ENCODE data around the gene TRIM59.

TRIM59 gene

GRCh38 chr3:160435747-160436146 is 13.8 kb downstream of the TRIM59 start:
- no peak overlapping the region for H3K27ac ChIP-seq (ENCODE audit: low read length)
- H3K9ac ChIP-seq (ENCODE audit: low read depth, low read length), result no peak overlapping the region
- H3K27me3 ChIP-seq (ENCODE audit: insufficient read depth, low read length), result no peaks in the 10 kb centered on the region
- H3K9me3 ChIP-seq (ENCODE audit: insufficient read depth, low read depth, low read length), result no peaks in the 10 kb centered on the region
- H3K4me1 ChIP-seq (ENCODE audit: insufficient read depth, low read length), result peaks cover 4% of the 10 kb centered on the region; the same call in 1 of the 2 replicates
- peaks cover 84% of the 10 kb centered on the region for H3K36me3 ChIP-seq (ENCODE audit: insufficient read depth, low read depth, low read length)
- H3K4me3 ChIP-seq (ENCODE audit: low read length), result no peak overlapping the region

GRCh38 chr3:160435095-160435494 is 14.5 kb downstream of the TRIM59 start:
- Histone ChIP-seq H3K4me3 (ENCODE audit: low read length) (no peak overlapping the region), H3K36me3 (ENCODE audit: insufficient read depth, low read depth, low read length) (peaks cover 91% of the 10 kb centered on the region), H3K4me1 (ENCODE audit: insufficient read depth, low read length) (no peaks in the 10 kb centered on the region), H3K27me3 (ENCODE audit: insufficient read depth, low read length) (no peaks in the 10 kb centered on the region), H3K9me3 (ENCODE audit: insufficient read depth, low read depth, low read length) (no peaks in the 10 kb centered on the region), H3K9ac (ENCODE audit: low read depth, low read length) (no peak overlapping the region), H3K27ac (ENCODE audit: low read length) (no peak overlapping the region)

GRCh38 chr3:160434071-160434470 is 15.5 kb downstream of the TRIM59 start:
- peaks cover 94% of the 10 kb centered on the region for H3K36me3 ChIP-seq (ENCODE audit: insufficient read depth, low read depth, low read length)
- no peak overlapping the region for H3K4me3 ChIP-seq (ENCODE audit: low read length)
- H3K9ac ChIP-seq (ENCODE audit: low read depth, low read length), result no peak overlapping the region
- no peaks in the 10 kb centered on the region for H3K4me1 ChIP-seq (ENCODE audit: insufficient read depth, low read length)
- H3K9me3 ChIP-seq (ENCODE audit: insufficient read depth, low read depth, low read length), result no peaks in the 10 kb centered on the region
- no peak overlapping the region for H3K27ac ChIP-seq (ENCODE audit: low read length)
- no peaks in the 10 kb centered on the region for H3K27me3 ChIP-seq (ENCODE audit: insufficient read depth, low read length)

GRCh38 chr3:160427832-160428424 is 21.7 kb downstream of the TRIM59 start:
- Histone ChIP-seq H3K27me3 (ENCODE audit: insufficient read depth, low read length) (no peaks in the 10 kb centered on the region), H3K9ac (ENCODE audit: low read depth, low read length) (no peak overlapping the region), H3K4me3 (ENCODE audit: low read length) (no peak overlapping the region), H3K4me1 (ENCODE audit: insufficient read depth, low read length) (no peaks in the 10 kb centered on the region), H3K27ac (ENCODE audit: low read length) (no peak overlapping the region), H3K36me3 (ENCODE audit: insufficient read depth, low read depth, low read length) (peaks cover 96% of the 10 kb centered on the region), H3K9me3 (ENCODE audit: insufficient read depth, low read depth, low read length) (no peaks in the 10 kb centered on the region)

DNA sequence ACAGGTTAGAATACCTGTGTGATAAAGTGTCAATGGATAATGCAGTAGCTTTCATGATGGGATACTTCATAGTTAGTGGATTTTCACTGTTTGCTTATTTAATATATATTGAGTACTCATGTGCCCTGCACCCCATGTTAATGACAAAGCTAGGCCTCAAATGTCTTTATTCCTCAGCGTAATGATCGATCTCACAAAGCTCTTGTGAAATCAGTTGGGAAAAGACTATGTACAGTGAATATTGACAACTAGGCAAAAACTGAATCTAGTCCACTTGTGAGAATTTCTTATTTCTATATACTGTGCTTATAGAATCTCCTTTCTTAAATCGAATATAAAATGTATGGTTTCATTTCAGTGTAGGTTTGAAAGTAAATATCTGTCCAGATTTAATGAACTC is 32.3 kb downstream of the TRIM59 start:
- Histone ChIP-seq H3K27ac (ENCODE audit: low read length) (no peak overlapping the region), H3K27me3 (ENCODE audit: insufficient read depth, low read length) (no peaks in the 10 kb centered on the region), H3K4me1 (ENCODE audit: insufficient read depth, low read length) (no peaks in the 10 kb centered on the region), H3K9me3 (ENCODE audit: insufficient read depth, low read depth, low read length) (no peaks in the 10 kb centered on the region), H3K4me3 (ENCODE audit: low read length) (no peak overlapping the region), H3K36me3 (ENCODE audit: insufficient read depth, low read depth, low read length) (peaks cover 100% of the 10 kb centered on the region), H3K9ac (ENCODE audit: low read depth, low read length) (no peak overlapping the region)

DNA sequence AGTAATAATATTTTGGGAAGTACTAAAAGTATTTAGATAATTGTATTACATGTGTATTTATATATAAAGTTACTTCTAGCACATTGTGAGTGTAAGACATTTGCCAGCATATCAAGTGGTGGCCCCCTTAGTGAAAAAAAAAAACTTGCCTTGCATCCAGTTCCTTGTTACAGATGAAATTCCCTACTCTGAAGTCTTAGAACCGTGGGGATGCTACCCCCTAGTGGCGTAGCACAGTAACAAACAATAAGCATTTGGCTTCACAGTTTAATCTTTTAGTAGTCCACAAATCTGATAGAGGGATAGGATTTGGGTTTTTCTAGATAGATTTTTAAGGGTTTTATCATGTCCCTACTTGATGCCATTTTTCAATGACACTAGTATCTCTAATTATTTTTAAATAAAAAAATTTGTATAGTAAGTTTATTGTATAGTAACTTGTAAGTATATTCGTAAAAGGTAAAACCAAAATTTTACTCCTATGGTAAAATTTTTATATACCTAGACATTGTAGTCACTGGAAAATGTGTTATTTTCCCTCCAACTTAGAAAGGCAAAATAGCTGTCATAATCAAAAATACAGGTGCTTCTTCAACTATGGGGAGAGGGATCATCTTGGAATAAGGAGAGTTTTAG is 35.9 kb downstream of the TRIM59 start:
- H3K9ac ChIP-seq (ENCODE audit: low read depth, low read length), result no peak overlapping the region
- H3K36me3 ChIP-seq (ENCODE audit: insufficient read depth, low read depth, low read length), result peaks cover 98% of the 10 kb centered on the region
- no peaks in the 10 kb centered on the region for H3K4me1 ChIP-seq (ENCODE audit: insufficient read depth, low read length)
- H3K9me3 ChIP-seq (ENCODE audit: insufficient read depth, low read depth, low read length), result no peaks in the 10 kb centered on the region
- no peaks in the 10 kb centered on the region for H3K27me3 ChIP-seq (ENCODE audit: insufficient read depth, low read length)
- H3K4me3 ChIP-seq (ENCODE audit: low read length), result no peak overlapping the region
- H3K27ac ChIP-seq (ENCODE audit: low read length), result no peak overlapping the region

- H3K36me3 ChIP-seq (ENCODE audit: insufficient read depth, low read depth, low read length), result peaks cover 98% of the 10 kb centered on the region
- no peaks in the 10 kb centered on the region for H3K9me3 ChIP-seq (ENCODE audit: insufficient read depth, low read depth, low read length)
- H3K4me3 ChIP-seq (ENCODE audit: low read length), result no peak overlapping the region
- H3K9ac ChIP-seq (ENCODE audit: low read depth, low read length), result no peak overlapping the region
- H3K27me3 ChIP-seq (ENCODE audit: insufficient read depth, low read length), result no peaks in the 10 kb centered on the region
- H3K27ac ChIP-seq (ENCODE audit: low read length), result no peak overlapping the region
- no peaks in the 10 kb centered on the region for H3K4me1 ChIP-seq (ENCODE audit: insufficient read depth, low read length)
These were observed 37.1 kb downstream of the TRIM59 start for GRCh38 chr3:160412477-160412876.

- Histone ChIP-seq H3K27ac (ENCODE audit: low read length) (no peak overlapping the region), H3K9ac (ENCODE audit: low read depth, low read length) (no peak overlapping the region), H3K36me3 (ENCODE audit: insufficient read depth, low read depth, low read length) (peaks cover 97% of the 10 kb centered on the region), H3K4me3 (ENCODE audit: low read length) (no peak overlapping the region), H3K27me3 (ENCODE audit: insufficient read depth, low read length) (no peaks in the 10 kb centered on the region), H3K4me1 (ENCODE audit: insufficient read depth, low read length) (no peaks in the 10 kb centered on the region), H3K9me3 (ENCODE audit: insufficient read depth, low read depth, low read length) (no peaks in the 10 kb centered on the region)
These were observed 39.6 kb downstream of the TRIM59 start for GRCh38 chr3:160409812-160410610.

DNA sequence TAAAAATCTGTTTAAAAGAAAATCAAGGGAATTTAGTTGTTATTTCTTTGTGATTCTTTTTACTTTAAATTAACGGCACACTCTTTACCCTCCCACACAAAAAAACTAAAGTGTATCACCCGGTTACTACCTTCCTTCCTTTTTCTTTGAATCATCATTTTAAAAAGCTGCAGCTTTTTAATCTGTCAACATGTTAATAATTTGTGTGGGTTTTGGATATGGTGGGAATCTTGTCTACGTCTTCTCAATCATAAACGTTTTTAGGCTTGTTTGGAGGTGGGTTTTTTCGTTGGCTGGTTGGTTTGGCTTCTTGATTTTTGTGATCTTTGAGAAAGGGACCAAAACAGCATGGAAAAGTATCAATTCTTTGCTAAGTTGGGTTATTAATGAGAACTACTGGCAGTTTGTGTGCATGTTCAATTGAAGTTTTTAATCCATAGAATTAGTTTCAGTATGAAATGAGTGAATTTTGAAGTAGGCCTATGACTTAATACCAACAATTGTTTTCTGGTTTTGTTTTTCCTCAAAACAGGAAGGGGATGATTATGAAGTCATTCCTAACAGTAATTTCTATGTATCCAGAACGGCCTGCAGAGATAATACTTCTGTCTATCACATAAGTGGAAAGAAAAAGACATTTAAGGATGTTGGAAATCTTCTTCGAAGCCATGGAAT is 45.7 kb downstream of the TRIM59 start:
- H3K4me3 ChIP-seq (ENCODE audit: low read length), result no peak overlapping the region
- H3K9ac ChIP-seq (ENCODE audit: low read depth, low read length), result peak overlapping the region; percentile 98; the same call in 1 of the 2 replicates
- no peaks in the 10 kb centered on the region for H3K27me3 ChIP-seq (ENCODE audit: insufficient read depth, low read length)
- no peak overlapping the region for H3K27ac ChIP-seq (ENCODE audit: low read length)
- H3K4me1 ChIP-seq (ENCODE audit: insufficient read depth, low read length), result 0 out of 2 replicates have a peak, but pooled peaks cover 9% of the 10 kb centered on the region
- peaks cover 68% of the 10 kb centered on the region for H3K36me3 ChIP-seq (ENCODE audit: insufficient read depth, low read depth, low read length)
- H3K9me3 ChIP-seq (ENCODE audit: insufficient read depth, low read depth, low read length), result no peaks in the 10 kb centered on the region

- H3K36me3 ChIP-seq (ENCODE audit: insufficient read depth, low read depth, low read length), result peaks cover 60% of the 10 kb centered on the region
- no peaks in the 10 kb centered on the region for H3K27me3 ChIP-seq (ENCODE audit: insufficient read depth, low read length)
- peak overlapping the region; percentile 98; the same call in 1 of the 2 replicates for H3K9ac ChIP-seq (ENCODE audit: low read depth, low read length)
- H3K9me3 ChIP-seq (ENCODE audit: insufficient read depth, low read depth, low read length), result no peaks in the 10 kb centered on the region
- peaks cover 12% of the 10 kb centered on the region; the same call in 1 of the 2 replicates for H3K4me1 ChIP-seq (ENCODE audit: insufficient read depth, low read length)
- H3K4me3 ChIP-seq (ENCODE audit: low read length), result peak overlapping the region; percentile 88
- no peak overlapping the region for H3K27ac ChIP-seq (ENCODE audit: low read length)
These were observed 46.5 kb downstream of the TRIM59 start for GRCh38 chr3:160403028-160403545.

DNA sequence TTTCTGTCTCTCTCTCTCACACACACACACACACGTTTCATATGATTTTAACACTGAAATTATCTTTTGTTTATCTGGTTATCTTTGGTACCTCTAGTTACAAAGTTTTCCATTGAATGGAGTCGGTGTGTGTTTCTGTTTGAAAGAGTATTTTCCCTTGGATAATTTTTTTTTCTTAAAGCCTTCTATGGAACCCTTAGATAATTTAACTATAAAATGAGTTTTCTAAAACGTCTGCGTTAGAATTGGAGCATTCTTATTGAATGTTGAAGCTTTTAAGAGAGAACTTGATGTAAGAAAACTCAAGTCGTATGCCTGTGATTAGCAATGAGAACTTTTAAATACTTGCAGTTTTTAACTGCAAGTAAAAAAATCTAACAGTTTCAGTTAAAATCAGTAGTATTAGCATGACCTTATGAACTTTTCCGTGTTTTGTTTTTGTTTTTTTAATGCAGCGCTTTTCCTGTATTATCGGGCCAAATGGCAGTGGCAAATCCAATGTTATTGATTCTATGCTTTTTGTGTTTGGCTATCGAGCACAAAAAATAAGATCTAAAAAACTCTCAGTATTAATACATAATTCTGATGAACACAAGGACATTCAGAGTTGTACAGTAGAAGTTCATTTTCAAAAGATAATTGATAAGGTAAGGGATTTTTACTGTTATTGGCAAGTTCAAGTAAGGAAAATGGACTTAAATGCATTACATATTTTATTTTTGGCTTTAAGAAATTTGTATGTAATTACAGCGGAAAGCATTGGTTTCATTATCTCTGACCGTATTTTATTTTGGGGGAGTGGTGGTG is 47.2 kb downstream of the TRIM59 start:
- Histone ChIP-seq H3K27me3 (ENCODE audit: insufficient read depth, low read length) (no peaks in the 10 kb centered on the region), H3K9ac (ENCODE audit: low read depth, low read length) (peak overlapping the region; percentile 98; the same call in 1 of the 2 replicates), H3K9me3 (ENCODE audit: insufficient read depth, low read depth, low read length) (no peaks in the 10 kb centered on the region), H3K4me1 (ENCODE audit: insufficient read depth, low read length) (peaks cover 14% of the 10 kb centered on the region; the same call in 1 of the 2 replicates), H3K36me3 (ENCODE audit: insufficient read depth, low read depth, low read length) (peaks cover 54% of the 10 kb centered on the region), H3K27ac (ENCODE audit: low read length) (no peak overlapping the region), H3K4me3 (ENCODE audit: low read length) (peak overlapping the region; percentile 88)

Data from iPS-20b (cell line).